Measurements from ENCODE around the gene RFX4.
"Not testable (repeated sequence)": the region's sequence is repeated elsewhere in the genome, so short reads cannot be mapped to it uniquely, and the experiment has no call there.

RFX4 gene

DNA sequence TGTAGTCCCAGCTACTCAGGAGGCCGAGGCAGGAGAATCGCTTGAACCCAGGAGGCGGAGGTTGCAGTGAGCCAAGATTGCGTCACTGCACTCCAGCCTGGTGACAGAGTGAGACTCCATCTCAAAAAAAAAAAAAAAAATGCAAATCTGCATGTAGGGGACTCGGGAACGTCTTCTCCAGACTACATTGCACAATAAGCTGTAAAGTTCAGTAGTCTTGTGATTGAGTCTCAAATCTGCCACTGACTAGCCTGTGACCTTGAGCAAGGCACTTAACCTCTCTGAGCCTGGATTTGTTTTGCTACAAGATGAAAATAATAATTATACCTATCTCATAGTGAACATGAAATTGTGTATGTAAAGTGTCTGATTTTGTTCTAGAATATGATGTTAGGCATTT is 109.2 kb downstream of the RFX4 start:
- DNase-seq (ENCODE audit: low read depth in 2 of 2) = not testable (repeated sequence)

DNA sequence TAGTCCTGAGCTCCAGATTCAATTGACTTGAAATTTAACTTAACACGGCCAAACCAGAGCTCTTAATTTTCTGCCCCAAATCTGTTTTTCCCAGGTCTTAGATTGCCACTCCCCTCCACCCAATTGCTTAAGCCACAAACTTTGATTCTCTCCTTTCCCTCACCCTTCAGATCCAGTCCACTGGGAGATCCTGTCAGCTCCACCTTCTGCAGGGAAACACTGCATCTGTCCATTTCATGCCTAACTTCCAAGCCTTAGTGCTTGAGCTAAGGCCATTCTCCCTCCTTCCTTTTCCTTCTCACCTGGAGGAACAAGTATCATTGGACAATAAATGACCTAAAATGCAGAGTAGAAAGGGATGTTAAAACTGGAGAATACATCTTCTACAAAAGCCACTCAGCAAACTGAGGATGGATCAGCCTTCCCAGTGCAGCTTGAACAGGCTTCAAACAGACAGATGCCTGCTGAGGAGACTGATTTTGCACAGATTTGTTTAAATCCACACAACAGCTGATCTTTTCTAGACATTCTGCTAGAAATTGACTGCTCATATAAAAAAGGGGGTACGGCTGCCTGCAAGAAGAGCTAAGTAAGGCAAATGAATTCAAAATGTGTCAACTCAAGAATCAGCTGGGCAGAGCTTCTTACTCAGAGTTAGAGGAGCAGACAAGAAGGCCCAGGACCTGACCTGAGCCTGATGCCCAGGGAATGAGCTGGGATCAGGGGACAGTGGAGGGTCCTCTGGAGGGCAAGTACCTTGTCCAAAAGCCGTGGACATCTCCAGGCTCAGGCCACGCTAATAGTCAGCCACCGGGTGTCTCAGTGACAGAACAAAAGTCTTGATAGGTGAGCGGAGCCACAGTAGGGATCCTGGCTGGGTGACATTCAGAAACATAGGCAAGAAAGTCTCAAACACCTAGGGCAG is 110.4 kb downstream of the RFX4 start:
- no peak for DNase-seq (ENCODE audit: low read depth in 2 of 2)

DNA sequence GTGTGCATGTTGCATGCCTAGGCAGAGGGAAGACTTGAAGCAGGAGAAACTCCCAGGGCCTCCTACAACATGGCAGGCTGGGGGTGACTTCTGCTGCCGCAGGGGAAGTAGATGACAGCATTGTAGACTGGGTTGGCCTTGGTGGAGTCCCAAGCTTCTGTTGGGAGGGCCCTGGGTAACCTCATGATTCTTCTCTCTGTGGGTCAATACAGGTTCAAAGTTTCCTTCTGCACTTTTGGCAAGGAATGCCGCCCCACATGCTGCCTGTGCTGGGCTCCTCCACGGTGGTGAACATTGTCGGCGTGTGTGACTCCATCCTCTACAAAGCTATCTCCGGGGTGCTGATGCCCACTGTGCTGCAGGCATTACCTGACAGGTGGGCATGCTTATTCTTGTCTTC is 113.3 kb downstream of the RFX4 start:
- DNase-seq (ENCODE audit: low read depth in 2 of 2) = no peak

DNA sequence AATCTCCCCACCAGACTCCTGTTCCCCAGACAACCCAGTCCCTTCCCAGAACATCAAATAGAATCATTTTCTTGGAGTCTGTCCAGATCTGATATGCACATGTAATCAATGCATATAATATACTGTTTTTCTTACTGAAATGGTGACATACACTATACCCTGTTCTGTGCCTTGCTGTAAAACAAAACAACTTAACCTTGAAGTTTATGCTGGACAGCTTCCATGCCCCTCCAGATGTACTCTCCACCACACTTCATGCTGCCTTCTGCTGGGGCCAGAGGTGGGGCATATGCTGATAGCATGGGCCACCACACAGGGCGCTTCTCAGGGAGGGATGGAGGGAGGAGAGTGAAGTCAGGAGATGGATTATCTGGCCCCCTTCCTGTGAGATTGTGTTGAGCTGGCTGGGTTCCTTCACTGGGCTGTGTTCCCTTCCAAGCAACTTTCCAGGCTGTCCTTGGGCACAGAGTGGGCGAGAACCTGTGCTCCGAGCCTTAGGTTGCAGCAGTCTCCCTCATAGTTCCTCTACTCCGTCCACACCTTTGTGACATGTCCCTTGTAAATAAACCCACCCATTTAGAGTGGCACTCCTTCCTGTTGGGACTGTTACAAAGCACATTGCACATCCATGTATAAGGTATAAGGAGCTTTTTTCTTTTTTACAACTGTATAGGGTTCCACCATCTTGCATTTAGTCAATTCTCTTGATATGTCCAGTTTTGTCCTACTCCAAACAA is 114.0 kb downstream of the RFX4 start:
- no peak for DNase-seq (ENCODE audit: low read depth in 2 of 2)

DNA sequence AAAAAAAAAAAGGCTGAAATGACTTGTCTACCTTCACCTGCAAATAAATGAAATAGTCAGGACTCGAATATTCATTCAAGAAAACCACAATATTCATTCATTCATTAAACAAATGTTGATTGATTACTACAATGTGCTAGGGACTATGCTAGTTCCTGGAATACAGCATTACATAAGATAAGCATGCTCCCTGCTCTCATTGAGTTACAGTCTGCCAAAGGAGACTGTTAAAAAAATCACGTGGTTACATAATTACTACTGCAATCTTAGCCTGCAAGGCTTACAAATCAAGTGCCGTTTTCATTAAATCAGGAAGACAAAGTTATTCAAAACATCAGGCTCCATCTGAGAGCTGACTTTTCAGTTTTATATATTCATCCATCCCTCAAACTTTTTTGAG is 121.3 kb downstream of the RFX4 start:
- DNase-seq (ENCODE audit: low read depth in 2 of 2) = no peak

DNA sequence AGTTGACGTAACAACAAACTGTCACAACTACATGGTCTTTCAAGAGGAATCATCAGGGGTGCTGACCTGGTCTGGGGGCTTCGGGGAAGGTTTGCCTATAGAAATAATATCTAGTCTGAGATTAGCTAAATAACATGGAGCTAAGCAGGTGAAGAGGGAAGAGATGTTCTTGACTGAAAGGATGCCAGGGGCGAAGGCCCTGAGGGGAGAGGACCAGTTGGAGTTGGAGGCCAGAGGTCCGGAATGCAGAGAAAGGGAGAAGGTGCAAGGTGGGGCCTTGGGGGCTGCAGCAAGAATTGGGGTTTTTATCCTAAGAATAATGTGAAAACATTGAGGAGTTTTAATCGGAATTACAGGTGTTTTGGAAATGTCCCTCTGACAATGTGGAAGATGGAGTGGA is 123.2 kb downstream of the RFX4 start:
- no peak for DNase-seq (ENCODE audit: low read depth in 2 of 2)

DNA sequence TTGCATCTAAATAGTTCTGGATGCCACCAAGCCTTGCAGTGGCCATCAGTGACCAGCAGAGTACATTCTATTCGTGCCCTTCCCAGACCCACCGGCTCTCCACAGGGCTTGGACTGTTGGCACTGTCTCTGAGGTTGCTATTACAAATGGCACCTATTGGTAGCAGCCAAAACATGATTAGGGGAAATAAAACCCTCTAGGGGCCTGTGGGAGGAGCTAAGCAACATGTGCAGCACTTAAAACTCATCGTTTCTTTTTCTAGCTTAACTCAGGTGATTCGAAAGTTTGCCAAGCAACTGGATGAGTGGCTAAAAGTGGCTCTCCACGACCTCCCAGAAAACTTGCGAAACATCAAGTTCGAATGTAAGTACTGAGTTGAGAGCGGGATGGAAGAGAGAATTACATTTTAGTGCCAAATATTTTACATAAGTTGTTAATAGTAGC is 126.3 kb downstream of the RFX4 start:
- DNase-seq (ENCODE audit: low read depth in 2 of 2) = no peak

DNA sequence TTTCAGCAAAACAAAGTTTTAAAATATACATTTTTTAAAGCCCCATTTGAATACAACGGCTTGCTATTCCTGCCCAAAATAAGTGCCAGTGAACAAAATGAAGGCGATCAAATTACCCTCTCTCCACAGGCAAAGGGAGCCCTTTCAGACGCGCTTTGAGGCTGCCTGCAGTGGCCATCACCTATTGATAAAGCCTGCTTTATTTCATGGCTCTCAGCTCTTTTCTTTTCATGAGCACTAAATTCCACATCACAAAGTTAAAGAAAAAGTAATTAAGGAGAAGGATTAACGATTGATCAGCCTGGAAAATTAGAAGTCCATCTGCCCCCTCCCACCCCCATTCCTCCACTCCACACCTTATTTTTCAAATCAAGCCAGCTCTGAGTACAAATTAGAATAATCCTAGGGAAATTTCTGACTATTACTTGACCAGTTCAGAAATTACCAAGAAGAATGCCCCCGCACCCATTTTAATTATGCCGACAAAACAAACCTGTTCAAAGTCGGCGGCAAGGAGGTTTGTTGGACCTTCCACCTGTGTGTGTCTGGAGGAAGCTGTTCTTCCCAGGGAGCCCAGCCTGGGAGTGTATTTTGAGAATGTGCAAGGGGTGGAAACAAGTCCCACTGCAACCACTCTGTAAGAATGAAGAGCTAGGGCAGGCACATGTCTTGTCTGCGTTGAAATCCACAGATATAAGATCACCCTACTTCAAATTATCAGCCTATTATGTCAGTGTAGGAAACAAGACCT is 127.5 kb downstream of the RFX4 start:
- DNase-seq (ENCODE audit: low read depth in 2 of 2) = no peak

DNA sequence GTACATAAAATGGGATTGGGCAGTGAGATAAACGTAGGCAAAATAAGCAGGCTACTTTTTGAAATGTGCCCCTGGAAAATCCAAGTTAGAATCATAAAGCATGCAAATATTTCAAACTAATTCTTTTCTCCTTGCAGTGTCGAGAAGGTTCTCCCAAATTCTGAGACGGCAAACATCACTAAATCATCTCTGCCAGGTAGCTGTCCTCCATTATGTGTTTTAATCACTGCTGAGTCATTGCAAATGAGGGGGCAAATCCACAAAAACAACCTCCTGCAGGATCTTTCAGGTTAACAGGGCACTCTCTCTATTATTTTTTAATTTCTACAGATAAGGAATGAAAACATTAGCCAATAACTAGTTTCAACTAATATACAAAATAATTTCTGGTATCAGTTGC is 128.5 kb downstream of the RFX4 start:
- no peak for DNase-seq (ENCODE audit: low read depth in 2 of 2)

- DNase-seq (ENCODE audit: low read depth in 2 of 2) = no peak
Observed at GRCh38 chr12:106712768-106713167, 130.0 kb downstream of the RFX4 start.

GRCh38 chr12:106714926-106715325 is 132.1 kb downstream of the RFX4 start:
- no peak for DNase-seq (ENCODE audit: low read depth in 2 of 2)

DNA sequence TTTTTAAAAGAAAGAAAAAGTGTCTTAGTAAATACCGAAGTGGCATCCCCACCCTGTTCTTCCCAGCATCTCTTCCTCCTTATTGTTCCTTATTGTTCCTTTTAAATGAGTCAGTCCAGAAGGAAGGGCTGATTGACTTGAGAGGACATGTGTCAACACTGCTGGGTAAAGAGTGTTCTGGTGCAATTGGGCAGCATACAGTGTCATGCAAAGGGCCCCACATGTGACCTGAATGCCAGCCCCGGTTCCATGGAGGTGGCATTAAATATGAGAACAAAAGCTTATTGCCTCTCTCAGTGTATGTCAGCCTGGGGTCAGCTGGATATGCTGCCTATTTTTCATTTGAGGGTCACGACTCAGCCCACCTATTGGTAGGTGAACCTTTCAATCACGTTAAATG is 132.8 kb downstream of the RFX4 start:
- no peak for DNase-seq (ENCODE audit: low read depth in 2 of 2)

DNA sequence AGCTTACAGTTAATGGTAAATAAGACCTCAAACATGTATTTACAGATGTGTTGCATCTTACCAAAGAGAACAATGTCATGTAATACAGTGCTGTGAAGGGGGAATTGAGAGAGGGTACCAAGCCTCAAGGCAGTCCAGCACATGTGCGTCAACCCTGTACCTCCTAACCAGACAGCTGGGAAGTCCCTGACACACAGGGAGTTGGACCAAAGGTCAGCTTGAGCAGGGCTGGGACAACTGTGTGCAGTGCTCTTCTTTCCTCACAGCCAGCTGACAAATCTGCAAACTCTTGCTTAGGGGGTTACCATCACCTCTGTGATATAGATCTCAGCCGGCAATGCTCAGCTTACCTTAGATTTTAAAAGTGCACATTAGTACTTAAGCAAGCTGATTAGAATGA is 134.9 kb downstream of the RFX4 start:
- no peak for DNase-seq (ENCODE audit: low read depth in 2 of 2)

DNA sequence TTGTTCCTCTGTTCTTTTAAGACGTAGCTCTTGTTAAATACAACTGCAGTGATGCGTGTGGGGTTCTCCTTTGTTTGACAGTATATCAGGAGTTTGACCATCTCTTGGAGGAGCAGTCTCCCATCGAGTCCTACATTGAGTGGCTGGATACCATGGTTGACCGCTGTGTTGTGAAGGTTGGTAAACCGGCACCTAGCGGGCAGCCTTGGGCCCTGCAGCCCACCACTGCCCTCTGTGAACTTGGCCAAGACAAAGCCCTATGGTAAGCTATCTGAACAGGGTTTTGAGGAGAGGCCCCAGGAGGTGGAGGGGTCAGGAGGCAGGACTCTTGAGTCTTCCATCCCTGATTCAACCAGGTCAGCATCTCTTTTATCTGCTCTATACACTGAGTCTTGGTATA is 137.1 kb downstream of the RFX4 start:
- DNase-seq (ENCODE audit: low read depth in 2 of 2) = no peak

DNA sequence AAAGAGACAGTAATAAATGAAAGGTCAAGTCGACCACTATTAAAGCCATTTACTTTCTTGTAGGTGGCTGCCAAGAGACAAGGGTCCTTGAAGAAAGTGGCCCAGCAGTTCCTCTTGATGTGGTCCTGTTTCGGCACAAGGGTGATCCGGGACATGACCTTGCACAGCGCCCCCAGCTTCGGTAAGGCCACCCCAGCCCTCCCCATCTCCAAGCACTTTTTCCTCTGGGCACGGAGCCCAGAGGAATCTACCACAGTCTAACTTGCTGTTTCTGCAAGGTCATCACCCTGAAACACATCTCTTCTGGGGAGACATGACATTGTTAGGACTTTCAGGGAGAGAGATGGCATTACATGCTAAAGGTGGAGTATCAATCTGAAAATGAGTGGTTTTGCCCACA is 137.9 kb downstream of the RFX4 start:
- no peak for DNase-seq (ENCODE audit: low read depth in 2 of 2)

DNA sequence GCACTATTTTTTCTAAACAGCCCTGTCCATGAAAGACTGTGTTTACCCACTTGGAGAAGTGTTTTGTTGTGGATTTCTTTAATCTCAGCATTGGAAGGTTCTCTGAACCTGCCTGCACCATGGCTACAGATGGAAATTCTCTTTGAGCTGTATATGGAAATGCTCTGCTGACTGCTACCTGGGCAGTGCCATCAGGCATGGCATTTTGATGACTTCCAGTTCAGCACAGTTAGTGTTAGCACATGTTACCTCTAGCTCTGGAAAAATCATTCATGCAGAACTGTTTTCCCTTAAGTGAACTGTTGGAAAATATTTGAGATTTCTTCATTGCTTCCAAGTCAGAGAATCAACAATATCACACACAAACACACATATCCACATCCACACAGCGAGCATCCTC is 139.1 kb downstream of the RFX4 start:
- no peak for DNase-seq (ENCODE audit: low read depth in 2 of 2)

GRCh38 chr12:106722837-106723236 is 140.0 kb downstream of the RFX4 start:
- no peak for DNase-seq (ENCODE audit: low read depth in 2 of 2)

- no peak for DNase-seq (ENCODE audit: low read depth in 2 of 2)
Observed at GRCh38 chr12:106723416-106723815, 140.6 kb downstream of the RFX4 start.

- DNase-seq (ENCODE audit: low read depth in 2 of 2) = no peak
Observed at GRCh38 chr12:106724116-106724515, 141.3 kb downstream of the RFX4 start.

GRCh38 chr12:106724934-106725333 is 142.1 kb downstream of the RFX4 start:
- DNase-seq (ENCODE audit: low read depth in 2 of 2) = no peak

GRCh38 chr12:106726603-106727202 is 143.9 kb downstream of the RFX4 start:
- DNase-seq (ENCODE audit: low read depth in 2 of 2) = not testable (repeated sequence)

- no peak for DNase-seq (ENCODE audit: low read depth in 2 of 2)
Observed at GRCh38 chr12:106729611-106730010, 146.8 kb downstream of the RFX4 start.
